ENCODE measurements around the gene GNPTAB. TPM values are rescaled to one million over a fixed set of nuclear protein-coding genes. Genes with fewer than 3 reads are reported as not detected.

The GNPTAB gene
- total and polyA plus RNA-seq, 2 of the 4 experiments (the other 2 are of a cell fraction): 16.0 to 24.2 TPM

GRCh38 chr12:101763246-101763931 is 67.4 kb downstream of the GNPTAB start:
- Histone ChIP-seq H4K8ac (ENCODE audit: low read depth in 2 of 2, low read length in 2 of 2) (no peak overlapping the region), H4K91ac (ENCODE audit: insufficient read depth, low read depth, low read length) (no peak overlapping the region), H3K9me3 (ENCODE audit: control insufficient read depth, insufficient read depth, low read length) (no peaks in the 10 kb centered on the region), H3K4me3 (ENCODE audit: insufficient read depth, low read depth, low read length) (no peak overlapping the region), H2AK9ac (replicated peaks; ENCODE audit: low read depth, low read length, poor library complexity) (no peak overlapping the region), H2AK5ac (ENCODE audit: low read depth, low read length) (no peak overlapping the region), H3K9me1 (ENCODE audit: insufficient read depth, low read length) (no peaks in the 10 kb centered on the region; the same call in 1 of the 2 replicates), H3K79me1 (ENCODE audit: low read depth in 1 of 2, low read length in 2 of 2) (no peaks in the 10 kb centered on the region), H4K5ac (ENCODE audit: low read depth, low read length) (no peak overlapping the region), H3K27me3 (ENCODE audit: control insufficient read depth, insufficient read depth, low read length) (no peaks in the 10 kb centered on the region), H3K27ac (ENCODE audit: insufficient read depth, low read length) (no peak overlapping the region), H2BK15ac (ENCODE audit: low read depth, low read length) (no peak overlapping the region), H3K56ac (ENCODE audit: extremely low read depth, insufficient read depth, low read length) (no peak overlapping the region), H3K9ac (ENCODE audit: low read depth, low read length) (no peak overlapping the region), H3K4ac (ENCODE audit: low read depth, low read length) (no peak overlapping the region), H2BK120ac (ENCODE audit: low read depth, low read length) (no peak overlapping the region), H3K14ac (replicated peaks; ENCODE audit: low read depth, low read length) (no peak overlapping the region), H3K36me3 (ENCODE audit: control insufficient read depth, insufficient read depth, low read length) (peaks cover 11% of the 10 kb centered on the region), H3K23ac (ENCODE audit: low read depth, low read length) (no peak overlapping the region), H3K18ac (ENCODE audit: low read depth, low read length) (no peak overlapping the region), H2AFZ (replicated peaks; ENCODE audit: low read length, poor library complexity) (no peak overlapping the region), H3K4me2 (ENCODE audit: low read depth, low read length) (no peak overlapping the region), H2BK5ac (ENCODE audit: low read depth, low read length, poor library complexity, severe bottlenecking) (no peak overlapping the region), H2BK20ac (ENCODE audit: low read depth, low read length) (no peak overlapping the region), H4K20me1 (ENCODE audit: insufficient read depth, low read length) (no peaks in the 10 kb centered on the region), H3K4me1 (ENCODE audit: control insufficient read depth, insufficient read depth, low read length) (no peaks in the 10 kb centered on the region)
- CTCF ChIA-PET: interaction anchor here (0.7 kb wide), 1 partner anchor 176 kb away, joined by 3 read pairs; no protein-coding TSS in a partner anchor
- 93% methylated on average over 2 of the region's 6 CpGs; no CpG with 5 or more reads in 1 of the 2 experiments for WGBS, 2 experiments (ENCODE audit: extremely low coverage in 2 of 2, insufficient read length in 1 of 2)
- DNase-seq (no peak), ATAC-seq (ENCODE audit: low read depth) (no peak; the same call in 1 of the 2 replicates)
- dilution Hi-C loops (cut with HindIII; ENCODE audit: low sequenced_read_pairs, unreplicated experiment) (no loop called here), intact Hi-C loops (cut with micrococcal nuclease) (loop anchor here (5.0 kb wide), 1 partner anchor 271 kb away; no protein-coding TSS in a partner anchor), in situ Hi-C loops (cut with MboI; ENCODE audit: low sequenced_read_pairs) (loop anchor here (10.0 kb wide), 1 partner anchor 349 kb away; no protein-coding TSS in a partner anchor)
- no peak for TF ChIP-seq NFE2L2 (IDR thresholded peaks at IDR 0.05; ENCODE audit: low read depth, low read length)
- no peak for TF ChIP-seq MAZ (IDR thresholded peaks at IDR 0.05; ENCODE audit: borderline replicate concordance, low read depth, low read length)
- no peak for TF ChIP-seq CEBPB (IDR thresholded peaks at IDR 0.05; ENCODE audit: low read depth, low read length)
- no peak for TF ChIP-seq POLR2A (IDR thresholded peaks at IDR 0.05; ENCODE audit: low read depth, low read length)
- TF ChIP-seq MXI1 (IDR thresholded peaks at IDR 0.05; ENCODE audit: borderline replicate concordance, low read depth, low read length): no peak
- TF ChIP-seq FOS (IDR thresholded peaks at IDR 0.05; ENCODE audit: low read depth, low read length): no peak
- TF ChIP-seq, protein P1, sequence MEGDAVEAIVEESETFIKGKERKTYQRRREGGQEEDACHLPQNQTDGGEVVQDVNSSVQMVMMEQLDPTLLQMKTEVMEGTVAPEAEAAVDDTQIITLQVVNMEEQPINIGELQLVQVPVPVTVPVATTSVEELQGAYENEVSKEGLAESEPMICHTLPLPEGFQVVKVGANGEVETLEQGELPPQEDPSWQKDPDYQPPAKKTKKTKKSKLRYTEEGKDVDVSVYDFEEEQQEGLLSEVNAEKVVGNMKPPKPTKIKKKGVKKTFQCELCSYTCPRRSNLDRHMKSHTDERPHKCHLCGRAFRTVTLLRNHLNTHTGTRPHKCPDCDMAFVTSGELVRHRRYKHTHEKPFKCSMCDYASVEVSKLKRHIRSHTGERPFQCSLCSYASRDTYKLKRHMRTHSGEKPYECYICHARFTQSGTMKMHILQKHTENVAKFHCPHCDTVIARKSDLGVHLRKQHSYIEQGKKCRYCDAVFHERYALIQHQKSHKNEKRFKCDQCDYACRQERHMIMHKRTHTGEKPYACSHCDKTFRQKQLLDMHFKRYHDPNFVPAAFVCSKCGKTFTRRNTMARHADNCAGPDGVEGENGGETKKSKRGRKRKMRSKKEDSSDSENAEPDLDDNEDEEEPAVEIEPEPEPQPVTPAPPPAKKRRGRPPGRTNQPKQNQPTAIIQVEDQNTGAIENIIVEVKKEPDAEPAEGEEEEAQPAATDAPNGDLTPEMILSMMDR (conservative IDR thresholded peaks at IDR 0.05; ENCODE audit: low read depth, low read length): no peak
- TF ChIP-seq USF2 (IDR thresholded peaks at IDR 0.05; ENCODE audit: low read depth, low read length): no peak
- no peak for TF ChIP-seq SMC3 (IDR thresholded peaks at IDR 0.05; ENCODE audit: low read depth, low read length)
- no peak for TF ChIP-seq MAFK (IDR thresholded peaks at IDR 0.05; ENCODE audit: low read depth, low read length)
- TF ChIP-seq RAD21 (IDR thresholded peaks at IDR 0.05; ENCODE audit: low read length): no peak
- TF ChIP-seq, protein P2, sequence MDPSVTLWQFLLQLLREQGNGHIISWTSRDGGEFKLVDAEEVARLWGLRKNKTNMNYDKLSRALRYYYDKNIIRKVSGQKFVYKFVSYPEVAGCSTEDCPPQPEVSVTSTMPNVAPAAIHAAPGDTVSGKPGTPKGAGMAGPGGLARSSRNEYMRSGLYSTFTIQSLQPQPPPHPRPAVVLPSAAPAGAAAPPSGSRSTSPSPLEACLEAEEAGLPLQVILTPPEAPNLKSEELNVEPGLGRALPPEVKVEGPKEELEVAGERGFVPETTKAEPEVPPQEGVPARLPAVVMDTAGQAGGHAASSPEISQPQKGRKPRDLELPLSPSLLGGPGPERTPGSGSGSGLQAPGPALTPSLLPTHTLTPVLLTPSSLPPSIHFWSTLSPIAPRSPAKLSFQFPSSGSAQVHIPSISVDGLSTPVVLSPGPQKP (IDR thresholded peaks at IDR 0.05; ENCODE audit: borderline replicate concordance, low read depth, low read length): no peak
- TF ChIP-seq RCOR1 (IDR thresholded peaks at IDR 0.05; ENCODE audit: insufficient replicate concordance, low read length): no peak
- no peak for TF ChIP-seq BHLHE40 (IDR thresholded peaks at IDR 0.05; ENCODE audit: low read depth, low read length)
- no peak for TF ChIP-seq CHD1 (IDR thresholded peaks at IDR 0.05; ENCODE audit: low read depth, low read length)
- POLR2A ChIA-PET (ENCODE audit: unreplicated experiment): no interaction called here
- no TSS peak for BruUV-seq (replicated peaks)
